ENCODE data around the gene KRTAP4-4.

DNA sequence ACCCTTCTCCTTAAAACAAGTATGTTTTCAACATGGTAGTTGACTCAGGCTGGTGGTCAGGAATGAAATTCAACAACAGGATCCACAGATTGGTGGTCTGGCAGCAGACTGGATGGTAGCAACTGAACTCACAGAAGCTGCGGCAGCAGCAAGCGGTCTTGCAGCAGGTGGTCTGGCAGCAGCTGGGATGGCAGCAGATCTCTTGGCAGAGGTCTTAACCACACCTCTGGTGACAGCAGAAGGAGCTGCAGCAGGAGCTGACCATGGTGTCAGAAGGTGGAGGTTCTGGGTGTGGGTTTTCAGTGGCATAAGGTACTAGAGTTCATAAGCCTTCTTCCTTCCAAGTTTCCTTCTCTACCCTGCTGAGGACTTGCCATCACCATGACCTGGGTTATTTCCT, 26.3 kb upstream of the KRTAP4-4 start:
- TF ChIP-seq, protein P1, sequence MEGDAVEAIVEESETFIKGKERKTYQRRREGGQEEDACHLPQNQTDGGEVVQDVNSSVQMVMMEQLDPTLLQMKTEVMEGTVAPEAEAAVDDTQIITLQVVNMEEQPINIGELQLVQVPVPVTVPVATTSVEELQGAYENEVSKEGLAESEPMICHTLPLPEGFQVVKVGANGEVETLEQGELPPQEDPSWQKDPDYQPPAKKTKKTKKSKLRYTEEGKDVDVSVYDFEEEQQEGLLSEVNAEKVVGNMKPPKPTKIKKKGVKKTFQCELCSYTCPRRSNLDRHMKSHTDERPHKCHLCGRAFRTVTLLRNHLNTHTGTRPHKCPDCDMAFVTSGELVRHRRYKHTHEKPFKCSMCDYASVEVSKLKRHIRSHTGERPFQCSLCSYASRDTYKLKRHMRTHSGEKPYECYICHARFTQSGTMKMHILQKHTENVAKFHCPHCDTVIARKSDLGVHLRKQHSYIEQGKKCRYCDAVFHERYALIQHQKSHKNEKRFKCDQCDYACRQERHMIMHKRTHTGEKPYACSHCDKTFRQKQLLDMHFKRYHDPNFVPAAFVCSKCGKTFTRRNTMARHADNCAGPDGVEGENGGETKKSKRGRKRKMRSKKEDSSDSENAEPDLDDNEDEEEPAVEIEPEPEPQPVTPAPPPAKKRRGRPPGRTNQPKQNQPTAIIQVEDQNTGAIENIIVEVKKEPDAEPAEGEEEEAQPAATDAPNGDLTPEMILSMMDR (IDR thresholded peaks at IDR 0.05), result no peak
- no peak for TF ChIP-seq POLR2A (IDR thresholded peaks at IDR 0.05)

All from Peyer's patch (tissue), 4 donors.